Measurements from ENCODE around the gene RRAS.

DNA sequence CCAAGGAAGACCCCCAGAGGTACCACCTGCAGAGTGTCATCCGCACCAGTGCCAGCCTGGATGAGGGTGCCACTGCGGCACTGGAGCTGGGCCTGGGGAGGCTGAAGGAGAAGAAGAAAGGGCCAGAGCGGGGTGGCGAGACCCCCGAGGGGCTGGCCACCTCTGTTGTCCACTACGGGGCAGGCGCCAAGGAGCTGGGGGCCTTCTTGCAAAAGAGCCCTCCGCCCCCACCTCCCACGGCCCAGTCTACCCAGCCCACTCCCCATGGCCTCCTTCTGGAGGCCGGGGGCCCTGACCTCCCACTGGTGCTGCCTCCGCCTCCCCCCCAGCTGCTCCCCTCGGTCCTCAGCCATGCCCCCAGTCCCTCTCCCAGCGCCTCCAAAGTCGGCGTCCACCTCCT, 43.5 kb downstream of the RRAS start:
- no peak for TF ChIP-seq POLR2A (IDR thresholded peaks at IDR 0.05)
- TF ChIP-seq EP300 (IDR thresholded peaks at IDR 0.05): no peak
- TF ChIP-seq, protein P1, sequence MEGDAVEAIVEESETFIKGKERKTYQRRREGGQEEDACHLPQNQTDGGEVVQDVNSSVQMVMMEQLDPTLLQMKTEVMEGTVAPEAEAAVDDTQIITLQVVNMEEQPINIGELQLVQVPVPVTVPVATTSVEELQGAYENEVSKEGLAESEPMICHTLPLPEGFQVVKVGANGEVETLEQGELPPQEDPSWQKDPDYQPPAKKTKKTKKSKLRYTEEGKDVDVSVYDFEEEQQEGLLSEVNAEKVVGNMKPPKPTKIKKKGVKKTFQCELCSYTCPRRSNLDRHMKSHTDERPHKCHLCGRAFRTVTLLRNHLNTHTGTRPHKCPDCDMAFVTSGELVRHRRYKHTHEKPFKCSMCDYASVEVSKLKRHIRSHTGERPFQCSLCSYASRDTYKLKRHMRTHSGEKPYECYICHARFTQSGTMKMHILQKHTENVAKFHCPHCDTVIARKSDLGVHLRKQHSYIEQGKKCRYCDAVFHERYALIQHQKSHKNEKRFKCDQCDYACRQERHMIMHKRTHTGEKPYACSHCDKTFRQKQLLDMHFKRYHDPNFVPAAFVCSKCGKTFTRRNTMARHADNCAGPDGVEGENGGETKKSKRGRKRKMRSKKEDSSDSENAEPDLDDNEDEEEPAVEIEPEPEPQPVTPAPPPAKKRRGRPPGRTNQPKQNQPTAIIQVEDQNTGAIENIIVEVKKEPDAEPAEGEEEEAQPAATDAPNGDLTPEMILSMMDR (IDR thresholded peaks at IDR 0.05): no peak

All from suprapubic skin (tissue), 3 donors.